GM12864 (cell line): Measurements from ENCODE around the gene YARS1.

Experiments
- DNase-seq: peaks from one replicate; pipeline ENCODE4 v3.0.0-alpha.2; 2011; ENCODE audit warnings: low read depth
- H3K4me3 ChIP-seq: 2 replicates; pipeline ENCODE4 v1.5.1; 2011; ENCODE audit warnings: mild to moderate bottlenecking, low read depth, low read length, control low read depth
- CTCF ChIP-seq: IDR thresholded peaks from 2 replicates; pipeline ENCODE4 v1.5.1; 2011; ENCODE audit warnings: low read depth, mild to moderate bottlenecking, moderate library complexity, low read length, control low read depth, inconsistent platforms; ENCODE audit errors: missing control alignments

YARS1 gene

GRCh38 chr1:32729254-32730046 is 87.7 kb downstream of the YARS1 start:
- no peak for TF ChIP-seq CTCF
- DNase-seq: no peak
- no peak overlapping the region for H3K4me3 ChIP-seq

- DNase-seq: no peak
- no peak for TF ChIP-seq CTCF
- H3K4me3 ChIP-seq: no peak overlapping the region
These were observed 88.6 kb downstream of the YARS1 start for GRCh38 chr1:32728413-32729077.

GRCh38 chr1:32727876-32728275 is 89.3 kb downstream of the YARS1 start:
- no peak for DNase-seq
- TF ChIP-seq CTCF: no peak
- no peak overlapping the region for H3K4me3 ChIP-seq

- TF ChIP-seq CTCF: no peak
- DNase-seq: no peak
These were observed 91.6 kb downstream of the YARS1 start for GRCh38 chr1:32725615-32725982.

More at GRCh38 chr1:32725615-32725982, 91.6 kb downstream of the YARS1 start:
- H3K4me3 ChIP-seq: no peak overlapping the region
